GM12892 (cell line): ENCODE measurements around the gene DUOXA2.
"Not testable (repeated sequence)": the region's sequence is repeated elsewhere in the genome, so short reads cannot be mapped to it uniquely, and the experiment has no call there.

Experiments
- POLR2A ChIP-seq: IDR thresholded peaks from 2 replicates; pipeline ENCODE4 v1.6.1; 2011; ENCODE audit warnings: low read depth, low read length, control low read depth
- POLR2AphosphoS5 ChIP-seq: IDR thresholded peaks from 2 replicates; pipeline ENCODE4 v1.6.1; 2011; ENCODE audit warnings: low read depth, low read length, control low read depth

GRCh38 chr15:45069942-45070360 is 44.2 kb upstream of the DUOXA2 start:
- TF ChIP-seq POLR2AphosphoS5, POLR2A: not testable (repeated sequence)
